ENCODE results near the gene GRM8.

DNA sequence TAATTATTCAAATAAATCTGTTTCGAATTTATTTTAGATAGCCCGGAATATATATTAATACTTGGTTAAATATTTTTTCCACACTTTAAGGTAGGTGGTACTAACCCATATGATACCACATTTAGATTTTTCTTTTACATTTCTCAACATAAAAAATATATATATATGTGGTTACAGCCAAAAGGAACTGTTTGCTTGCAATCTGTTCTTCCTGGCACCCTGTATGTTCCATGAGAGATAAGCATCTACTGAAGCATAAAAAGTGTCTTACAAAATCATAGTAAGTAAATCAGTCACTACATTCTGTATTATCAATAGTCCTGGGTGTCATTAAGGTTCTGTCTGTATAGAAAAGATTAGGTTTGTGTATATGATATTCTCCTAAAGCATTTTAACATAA, 726.8 kb downstream of the GRM8 start:
- TF ChIP-seq EP300 (IDR thresholded peaks at IDR 0.05) (no peak), CTCF (IDR thresholded peaks at IDR 0.05) (no peak)

All from upper lobe of left lung (tissue), 4 donors.